ENCODE measurements around the gene GNE. TPM values are rescaled to one million over a fixed set of nuclear protein-coding genes. Genes with fewer than 3 reads are reported as not detected.

GNE gene
- total and polyA plus RNA-seq, 2 of the 13 experiments (the other 11 are each of a cell fraction or from before 2014, with no cell fraction given) = 16.1 to 24.1 TPM

GRCh38 chr9:36210722-36211121 is 47.5 kb downstream of the GNE start:
- no TSS peak for BruUV-seq (replicated peaks)
- Histone ChIP-seq H4K20me1 (ENCODE audit: insufficient read depth, low read length) (peaks cover 9% of the 10 kb centered on the region; the same call in 1 of the 2 replicates), H3K4me3 (replicated peaks in 1 of 3; ENCODE audit: insufficient read depth in 1 of 3, low read depth in 2 of 3, low read length in 3 of 3) (no peak overlapping the region), H3K36me3 (replicated peaks in 1 of 2; ENCODE audit: control insufficient read depth in 1 of 2, insufficient read depth in 2 of 2, low read length in 2 of 2) (peaks cover 26 to 87% of the 10 kb centered on the region in 2 experiments), H3K27ac (ENCODE audit: extremely low read length, insufficient read depth, low read length) (no peak overlapping the region), H3K9me3 (ENCODE audit: low read length) (no peaks in the 10 kb centered on the region), H3K4me1 (ENCODE audit: insufficient read depth, low read length) (peaks cover 37% of the 10 kb centered on the region), H3K4me2 (ENCODE audit: low read depth, low read length) (no peak overlapping the region), H3K9ac (ENCODE audit: insufficient read depth, low read depth, low read length) (no peak overlapping the region), H3K27me3 (ENCODE audit: control insufficient read depth in 1 of 2, insufficient read depth in 2 of 2, low read length in 2 of 2) (no peaks in the 10 kb centered on the region), H2AFZ (ENCODE audit: low read length) (no peak overlapping the region), H3K79me2 (ENCODE audit: insufficient read depth, low read length) (peaks cover 21% of the 10 kb centered on the region)
- ChIA-PET CTCF (ENCODE audit: low intra/inter-chr PET ratio, low total read pairs) (no interaction called here), POLR2A (interaction anchor here (2.3 kb wide), 1 partner anchor 20 kb away, joined by 7 read pairs; the partner anchor contains the start of gene CLTA)
- in situ Hi-C loops (cut with HindIII; ENCODE audit: extremely low pct_ligation_motif_present, low pct_unique_long_range_greater_than_20kb) = no loop called here
- intact Hi-C loops (cut with micrococcal nuclease; ENCODE audit: unreplicated experiment) = no loop called here
- TF ChIP-seq NR2F6 (IDR thresholded peaks at IDR 0.05) (no peak), NR2F6 (CRISPR knock-in tag; IDR thresholded peaks at IDR 0.05) (no peak), SNAI1 (CRISPR knock-in tag; IDR thresholded peaks at IDR 0.05; ENCODE audit: borderline replicate concordance) (no peak), SIN3A (IDR thresholded peaks at IDR 0.05; ENCODE audit: borderline replicate concordance, low read depth, low read length) (no peak), ZNF530 (CRISPR knock-in tag; IDR thresholded peaks at IDR 0.05; ENCODE audit: low read depth) (no peak), HNF1B (CRISPR knock-in tag; IDR thresholded peaks at IDR 0.05) (no peak), ZNF253 (CRISPR knock-in tag; IDR thresholded peaks at IDR 0.05; ENCODE audit: borderline replicate concordance) (no peak), ZNF777 (CRISPR knock-in tag; IDR thresholded peaks at IDR 0.05) (no peak), ZSCAN30 (CRISPR knock-in tag; IDR thresholded peaks at IDR 0.05) (no peak), NR3C1 (CRISPR knock-in tag; IDR thresholded peaks at IDR 0.05) (no peak), E2F5 (CRISPR knock-in tag; conservative IDR thresholded peaks at IDR 0.05) (no peak), PAX8 (CRISPR knock-in tag; IDR thresholded peaks at IDR 0.05; ENCODE audit: borderline replicate concordance) (no peak), GPBP1L1 (CRISPR knock-in tag; IDR thresholded peaks at IDR 0.05) (no peak), ZNF747 (CRISPR knock-in tag; IDR thresholded peaks at IDR 0.05; ENCODE audit: borderline replicate concordance) (no peak), ZGPAT (CRISPR knock-in tag; IDR thresholded peaks at IDR 0.05) (no peak)
- no peak for DNase-seq (ENCODE audit: low spot score)
- FAIRE-seq = no peak
- WGBS (ENCODE audit: low lambda C conversion rate) = 100% methylated on average over 7 of the region's 8 CpGs
- no peak for ATAC-seq
